ENCODE measurements around the gene ZFP92.

The ZFP92 gene

DNA sequence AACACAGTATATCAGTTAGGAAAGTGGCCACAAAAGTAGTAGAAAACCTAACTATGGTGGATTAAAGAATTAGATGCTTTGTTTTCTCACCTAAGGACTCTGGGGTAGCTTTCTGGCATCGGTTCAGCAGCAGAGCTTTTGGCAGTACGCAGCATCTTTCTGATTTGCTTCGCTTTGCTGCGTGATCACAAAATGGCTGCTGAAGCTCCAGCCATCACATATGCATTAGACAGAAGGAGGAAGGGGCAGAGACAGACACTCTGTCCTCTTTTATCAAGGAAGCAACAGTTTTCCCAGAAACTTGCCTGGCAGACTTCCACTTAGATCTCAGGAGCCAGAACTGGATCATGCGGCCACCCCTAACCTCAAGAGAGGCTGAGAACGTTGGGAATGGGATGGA, 19.5 kb downstream of the ZFP92 start:
- Histone ChIP-seq H3K36me3 (ENCODE audit: control insufficient read depth, insufficient read depth, low read length) (no peaks in the 10 kb centered on the region), H3K27me3 (replicated peaks; ENCODE audit: control insufficient read depth, insufficient read depth, low read length) (no peaks in the 10 kb centered on the region), H3K4me3 (replicated peaks; ENCODE audit: low read depth, low read length) (no peak overlapping the region)
- DNase-seq (ENCODE audit: extremely low read depth, insufficient read length), result no peak
- TF ChIP-seq, protein P1, sequence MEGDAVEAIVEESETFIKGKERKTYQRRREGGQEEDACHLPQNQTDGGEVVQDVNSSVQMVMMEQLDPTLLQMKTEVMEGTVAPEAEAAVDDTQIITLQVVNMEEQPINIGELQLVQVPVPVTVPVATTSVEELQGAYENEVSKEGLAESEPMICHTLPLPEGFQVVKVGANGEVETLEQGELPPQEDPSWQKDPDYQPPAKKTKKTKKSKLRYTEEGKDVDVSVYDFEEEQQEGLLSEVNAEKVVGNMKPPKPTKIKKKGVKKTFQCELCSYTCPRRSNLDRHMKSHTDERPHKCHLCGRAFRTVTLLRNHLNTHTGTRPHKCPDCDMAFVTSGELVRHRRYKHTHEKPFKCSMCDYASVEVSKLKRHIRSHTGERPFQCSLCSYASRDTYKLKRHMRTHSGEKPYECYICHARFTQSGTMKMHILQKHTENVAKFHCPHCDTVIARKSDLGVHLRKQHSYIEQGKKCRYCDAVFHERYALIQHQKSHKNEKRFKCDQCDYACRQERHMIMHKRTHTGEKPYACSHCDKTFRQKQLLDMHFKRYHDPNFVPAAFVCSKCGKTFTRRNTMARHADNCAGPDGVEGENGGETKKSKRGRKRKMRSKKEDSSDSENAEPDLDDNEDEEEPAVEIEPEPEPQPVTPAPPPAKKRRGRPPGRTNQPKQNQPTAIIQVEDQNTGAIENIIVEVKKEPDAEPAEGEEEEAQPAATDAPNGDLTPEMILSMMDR (IDR thresholded peaks at IDR 0.05; ENCODE audit: insufficient read depth, low read length, poor library complexity, severe bottlenecking), result no peak

DNA sequence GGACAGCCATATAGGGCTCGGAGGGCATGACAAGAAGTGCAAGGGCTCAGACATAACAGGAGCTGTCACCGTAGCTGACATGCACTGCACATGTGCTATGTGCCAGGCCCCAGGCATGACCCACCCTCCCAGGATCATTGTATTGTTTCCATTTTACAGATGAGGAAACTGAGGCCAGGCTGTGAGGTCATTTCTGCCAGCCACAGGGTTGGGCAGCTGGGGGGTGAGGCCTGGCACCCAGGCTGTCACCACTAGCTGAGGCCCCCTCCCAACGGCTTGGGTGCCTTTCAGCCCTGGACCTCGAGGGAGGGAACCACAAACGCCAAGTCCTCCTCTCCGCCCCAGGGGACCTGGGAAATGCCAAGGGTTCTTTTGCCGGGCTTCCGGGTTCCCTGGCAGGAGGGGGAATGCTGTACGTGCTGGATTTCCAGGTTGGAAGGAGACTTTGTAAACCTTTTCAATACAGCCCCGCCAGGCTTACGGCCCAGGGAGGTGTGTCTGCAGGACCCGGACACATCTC, 21.9 kb downstream of the ZFP92 start:
- no peaks in the 10 kb centered on the region for H3K27me3 ChIP-seq (replicated peaks; ENCODE audit: control insufficient read depth, insufficient read depth, low read length)
- no peak overlapping the region for H3K4me3 ChIP-seq (replicated peaks; ENCODE audit: low read depth, low read length)
- TF ChIP-seq, protein P1 (IDR thresholded peaks at IDR 0.05; ENCODE audit: insufficient read depth, low read length, poor library complexity, severe bottlenecking), result no peak
- no peak for DNase-seq (ENCODE audit: extremely low read depth, insufficient read length)
- no peaks in the 10 kb centered on the region for H3K36me3 ChIP-seq (ENCODE audit: control insufficient read depth, insufficient read depth, low read length)

DNA sequence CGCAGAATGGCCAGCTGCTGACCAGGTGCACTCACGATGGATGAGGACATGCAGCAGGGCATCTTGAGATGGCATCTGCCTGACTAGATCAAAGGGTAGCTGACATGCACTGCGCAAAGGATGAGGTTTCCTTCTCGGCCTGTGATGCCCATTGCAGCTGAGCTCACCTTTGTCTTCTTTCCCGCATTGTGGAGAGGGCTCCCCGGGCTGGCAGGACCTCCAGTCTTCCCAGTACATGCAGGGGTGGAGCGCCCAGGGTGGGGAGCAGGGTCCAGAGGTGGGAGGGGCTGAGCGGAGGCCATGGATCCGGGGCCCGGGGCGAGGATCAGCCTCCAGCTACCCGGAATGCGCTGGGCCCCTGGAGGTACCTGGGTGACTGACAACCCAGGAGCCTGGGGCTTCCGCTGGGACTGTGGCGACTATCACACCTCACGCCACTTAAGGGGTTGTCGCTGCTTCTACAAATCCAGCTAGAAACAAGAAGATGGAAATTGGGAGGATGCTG, 22.6 kb downstream of the ZFP92 start:
- TF ChIP-seq, protein P1 (IDR thresholded peaks at IDR 0.05; ENCODE audit: insufficient read depth, low read length, poor library complexity, severe bottlenecking), result no peak
- H3K4me3 ChIP-seq (replicated peaks; ENCODE audit: low read depth, low read length), result no peak overlapping the region
- no peak for DNase-seq (ENCODE audit: extremely low read depth, insufficient read length)
- no peaks in the 10 kb centered on the region for H3K36me3 ChIP-seq (ENCODE audit: control insufficient read depth, insufficient read depth, low read length)
- no peaks in the 10 kb centered on the region for H3K27me3 ChIP-seq (replicated peaks; ENCODE audit: control insufficient read depth, insufficient read depth, low read length)

DNA sequence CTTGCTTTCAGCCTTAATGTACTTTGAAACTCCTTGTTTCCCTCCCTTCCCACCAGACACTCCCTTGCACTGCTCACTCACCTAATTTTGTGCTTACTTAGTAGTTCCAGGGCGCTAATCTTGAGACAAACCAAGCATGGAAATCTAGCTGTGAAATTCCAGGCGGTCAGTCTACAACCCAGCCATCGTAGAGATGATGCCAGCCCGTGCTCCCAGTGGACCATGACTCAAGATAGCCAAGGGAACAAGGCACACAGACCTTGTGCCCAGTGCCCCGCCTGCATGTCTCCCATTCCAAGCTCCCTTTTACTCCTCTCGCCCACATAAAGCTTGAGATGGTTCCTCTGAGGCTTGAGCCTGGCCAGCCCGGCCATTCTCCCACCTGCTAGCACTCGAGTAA, 23.5 kb downstream of the ZFP92 start:
- Histone ChIP-seq H3K36me3 (ENCODE audit: control insufficient read depth, insufficient read depth, low read length) (no peaks in the 10 kb centered on the region), H3K27me3 (replicated peaks; ENCODE audit: control insufficient read depth, insufficient read depth, low read length) (no peaks in the 10 kb centered on the region), H3K4me3 (replicated peaks; ENCODE audit: low read depth, low read length) (no peak overlapping the region)
- DNase-seq (ENCODE audit: extremely low read depth, insufficient read length), result no peak
- TF ChIP-seq, protein P1 (IDR thresholded peaks at IDR 0.05; ENCODE audit: insufficient read depth, low read length, poor library complexity, severe bottlenecking), result no peak

DNA sequence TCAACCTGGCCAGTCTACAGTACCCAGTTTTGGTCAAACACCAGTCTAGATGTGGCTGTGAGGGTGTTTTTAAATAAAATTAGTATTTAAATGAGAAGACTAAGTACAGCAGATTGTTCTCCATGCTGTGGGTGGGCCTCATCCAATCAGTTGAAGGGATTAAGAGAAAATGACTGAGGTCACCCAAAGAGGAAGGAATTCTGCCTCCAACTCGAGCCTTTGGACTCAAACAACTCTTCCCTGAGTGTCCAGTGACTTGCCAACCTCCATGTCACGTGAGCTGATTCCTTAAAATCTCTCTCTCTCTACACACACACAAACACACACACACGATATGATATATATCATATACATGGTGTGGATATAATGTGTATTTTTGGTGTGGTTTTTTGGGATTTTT, 24.6 kb downstream of the ZFP92 start:
- DNase-seq (ENCODE audit: extremely low read depth, insufficient read length), result no peak
- Histone ChIP-seq H3K27me3 (replicated peaks; ENCODE audit: control insufficient read depth, insufficient read depth, low read length) (no peaks in the 10 kb centered on the region), H3K4me3 (replicated peaks; ENCODE audit: low read depth, low read length) (no peak overlapping the region), H3K36me3 (ENCODE audit: control insufficient read depth, insufficient read depth, low read length) (no peaks in the 10 kb centered on the region)
- TF ChIP-seq, protein P1 (IDR thresholded peaks at IDR 0.05; ENCODE audit: insufficient read depth, low read length, poor library complexity, severe bottlenecking), result no peak

DNA sequence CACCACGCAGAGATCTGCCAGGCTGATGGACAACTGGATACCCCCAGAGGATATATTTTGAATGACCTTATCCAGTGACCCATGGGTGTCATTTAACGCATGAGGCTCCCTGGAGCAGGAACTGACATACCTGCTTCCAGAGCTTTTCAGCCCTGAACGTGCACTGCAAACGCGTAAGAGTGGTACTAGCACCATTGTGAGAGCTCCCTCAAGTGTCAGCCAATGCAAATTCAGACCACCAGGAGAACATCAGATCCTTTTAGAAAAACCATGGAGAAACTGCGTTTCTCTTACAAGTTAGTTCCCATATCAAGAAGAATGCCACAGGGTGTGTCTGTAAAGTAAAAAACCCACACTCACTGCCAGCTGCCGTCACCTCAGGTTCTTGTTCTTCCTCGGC, 27.3 kb downstream of the ZFP92 start:
- TF ChIP-seq, protein P1 (IDR thresholded peaks at IDR 0.05; ENCODE audit: insufficient read depth, low read length, poor library complexity, severe bottlenecking), result peak; percentile 8
- H3K36me3 ChIP-seq (ENCODE audit: control insufficient read depth, insufficient read depth, low read length), result no peaks in the 10 kb centered on the region
- no peaks in the 10 kb centered on the region for H3K27me3 ChIP-seq (replicated peaks; ENCODE audit: control insufficient read depth, insufficient read depth, low read length)
- DNase-seq (ENCODE audit: extremely low read depth, insufficient read length), result no peak
- H3K4me3 ChIP-seq (replicated peaks; ENCODE audit: low read depth, low read length), result no peak overlapping the region

Data from GM06990 (cell line).